Common myeloid progenitor, CD34-positive (primary cell): ENCODE results near the gene TOM1.
"Not testable (repeated sequence)": the region's sequence is repeated elsewhere in the genome, so short reads cannot be mapped to it uniquely, and the experiment has no call there.

Experiments
- CTCF ChIA-PET: fragments of 350-600 bp; sonication (Branson Sonifier 250); formaldehyde crosslinking; loops from one replicate; lab custom pipeline; 2021; ENCODE audit warnings: antibody characterized with exemption; lab: Charles Lee
- POLR2A ChIA-PET: fragments of 350-600 bp; sonication (Branson Sonifier 250); formaldehyde crosslinking; loops from one replicate; lab custom pipeline; 2021; ENCODE audit warnings: antibody characterized with exemption; lab: Charles Lee
- DNase-seq, 3 donors: peaks; one replicate each; pipeline versions ENCODE4 v3.0.0 to v3.0.0-alpha.2; 2013
- H3K27ac ChIP-seq, 2 experiments: 1 replicate in 1 of 2; 2 replicates in 1 of 2; pipeline ENCODE4 v1.7.0; 2013; ENCODE audit warnings: inconsistent platforms in 2 of 2, low read length in 2 of 2, mild to moderate bottlenecking in 2 of 2, low read depth in 1 of 2, moderate library complexity in 1 of 2; ENCODE audit not compliant: severe bottlenecking in 2 of 2, insufficient read depth in 1 of 2, poor library complexity in 1 of 2
- H3K27me3 ChIP-seq, 5 experiments: replicated peaks in 2 of 5; 1 replicate in 3 of 5; 2 replicates in 2 of 5; pipeline versions ENCODE4 v1.6.1 to v1.7.0; 2013; ENCODE audit warnings: low read length in 4 of 5, mild to moderate bottlenecking in 2 of 5, moderate library complexity in 2 of 5, inconsistent platforms in 1 of 5; ENCODE audit not compliant: insufficient read depth in 5 of 5, control insufficient read depth in 4 of 5
- H3K36me3 ChIP-seq, 4 experiments: 1 replicate in 2 of 4; 2 replicates in 2 of 4; pipeline versions ENCODE4 v1.6.1 to v1.7.0; 2013; ENCODE audit warnings: low read length in 3 of 4, control low read depth in 1 of 4, mild to moderate bottlenecking in 1 of 4; ENCODE audit not compliant: control insufficient read depth in 4 of 4, insufficient read depth in 4 of 4
- H3K4me1 ChIP-seq, 4 experiments: 1 replicate in 3 of 4; 2 replicates in 1 of 4; pipeline versions ENCODE4 v1.6.1 to v1.7.1; 2013; ENCODE audit warnings: low read length in 3 of 4, mild to moderate bottlenecking in 3 of 4, control low read depth in 1 of 4, inconsistent platforms in 1 of 4, moderate library complexity in 1 of 4; ENCODE audit not compliant: control insufficient read depth in 4 of 4, insufficient read depth in 4 of 4; ENCODE audit errors: control extremely low read depth in 1 of 4
- H3K4me3 ChIP-seq, 7 experiments: 1 replicate in 4 of 7; 2 replicates in 3 of 7; pipeline versions ENCODE4 v1.5.1 to v1.7.0; 2013; ENCODE audit warnings: mild to moderate bottlenecking in 7 of 7, low read length in 6 of 7, moderate library complexity in 6 of 7, inconsistent platforms in 2 of 7, low read depth in 2 of 7, control low read depth in 1 of 7; ENCODE audit not compliant: insufficient read depth in 4 of 7, control insufficient read depth in 1 of 7; ENCODE audit errors: extremely low read depth in 1 of 7
- H3K9me3 ChIP-seq, 5 experiments: 1 replicate in 4 of 5; 2 replicates in 1 of 5; pipeline versions ENCODE4 v1.6.1 to v1.7.1; 2013; ENCODE audit warnings: low read length in 4 of 5, mild to moderate bottlenecking in 2 of 5, inconsistent platforms in 1 of 5, low read depth in 1 of 5, moderate library complexity in 1 of 5; ENCODE audit not compliant: control insufficient read depth in 4 of 5, insufficient read depth in 2 of 5; ENCODE audit errors: control extremely low read depth in 1 of 5
- WGBS: methylation state at CpG from one replicate; pipeline ENCODE4 v1.1.5; 2013; ENCODE audit not compliant: insufficient coverage; 5-methylcytosine and 5-hydroxymethylcytosine counted together

Gene TOM1

GRCh38 chr22:35354068-35354467 lies 54.4 kb downstream of the TOM1 start:
- ChIA-PET CTCF (interaction anchor here (0.6 to 2.1 kb wide), 2 partner anchors 8 to 22 kb away, joined by 4 read pairs; no protein-coding TSS in a partner anchor), POLR2A (interaction anchor here (1.0 kb wide), 1 partner anchor 52 kb away, joined by 3 read pairs; no protein-coding TSS in a partner anchor)
- H3K4me1 ChIP-seq: peaks cover 0 to 42% (median 39%) of the 10 kb centered on the region in 4 experiments
- no peak overlapping the region for H3K4me3 ChIP-seq
- H3K36me3 ChIP-seq: no peaks in the 10 kb centered on the region
- no peak overlapping the region for H3K27ac ChIP-seq
- peaks cover 0 to 8% (median 4%) of the 10 kb centered on the region in 5 experiments for H3K27me3 ChIP-seq
- H3K9me3 ChIP-seq: no peaks in the 10 kb centered on the region
- WGBS: 95% methylated on average over 3 of the region's 4 CpGs
- no peak for DNase-seq

- no peak overlapping the region for H3K4me3 ChIP-seq
- POLR2A ChIA-PET: interaction anchor here (0.6 kb wide), 1 partner anchor 11 kb away, joined by 3 read pairs; no protein-coding TSS in a partner anchor
- H3K4me1 ChIP-seq: peaks cover 0 to 10% (median 9%) of the 10 kb centered on the region in 4 experiments
- H3K27me3 ChIP-seq: no peaks in the 10 kb centered on the region
- H3K27ac ChIP-seq: no peak overlapping the region
- WGBS: 96% methylated on average over 3 of the region's 6 CpGs
- H3K9me3 ChIP-seq: no peaks in the 10 kb centered on the region
- CTCF ChIA-PET: interaction anchor here (1.2 to 1.6 kb wide), 3 partner anchors 12 to 224 kb away, joined by 3 to 5 read pairs (median 5); no protein-coding TSS in a partner anchor
- H3K36me3 ChIP-seq: no peaks in the 10 kb centered on the region
- DNase-seq: no peak
Measured at GRCh38 chr22:35357883-35358621, 58.4 kb downstream of the TOM1 start.

GRCh38 chr22:35359380-35360065 lies 59.8 kb downstream of the TOM1 start:
- H3K4me3 ChIP-seq: no peak overlapping the region
- no peaks in the 10 kb centered on the region for H3K36me3 ChIP-seq
- no peak for DNase-seq
- H3K27me3 ChIP-seq: no peaks in the 10 kb centered on the region
- ChIA-PET CTCF (interaction anchor here (1.0 to 1.6 kb wide), 5 partner anchors 9 to 223 kb away, joined by 3 to 5 read pairs (median 4); no protein-coding TSS in a partner anchor), POLR2A (interaction anchor here (0.6 kb wide), 1 partner anchor 57 kb away, joined by 4 read pairs; no protein-coding TSS in a partner anchor)
- H3K4me1 ChIP-seq: peaks cover 0 to 6% (median 4%) of the 10 kb centered on the region in 4 experiments
- no peak overlapping the region for H3K27ac ChIP-seq
- H3K9me3 ChIP-seq: no peaks in the 10 kb centered on the region
- WGBS: 94% methylated on average over 7 of the region's 9 CpGs

- Histone ChIP-seq H3K27me3 (no peaks in the 10 kb centered on the region), H3K4me1 (peaks cover 0 to 5% (median 3%) of the 10 kb centered on the region in 4 experiments), H3K36me3 (no peaks in the 10 kb centered on the region), H3K4me3 (no peak overlapping the region), H3K27ac (no peak overlapping the region), H3K9me3 (no peaks in the 10 kb centered on the region)
- no peak for DNase-seq
- WGBS: 64% methylated on average over 4 of the region's 6 CpGs
- ChIA-PET CTCF (interaction anchor here (1.7 kb wide), 1 partner anchor 15 kb away, joined by 4 read pairs; no protein-coding TSS in a partner anchor), POLR2A (interaction anchor here (0.7 kb wide), 1 partner anchor 9 kb away, joined by 3 read pairs; no protein-coding TSS in a partner anchor)
Measured at GRCh38 chr22:35361001-35361558, 61.4 kb downstream of the TOM1 start.

- WGBS: 97% methylated on average over 8 of the region's 11 CpGs
- CTCF ChIA-PET: interaction anchor here (2.3 kb wide), 1 partner anchor 13 kb away, joined by 9 read pairs; no protein-coding TSS in a partner anchor
Measured at GRCh38 chr22:35363566-35364086, 63.9 kb downstream of the TOM1 start.

GRCh38 chr22:35364230-35364629 lies 64.5 kb downstream of the TOM1 start:
- H3K27ac ChIP-seq, H3K36me3 ChIP-seq, DNase-seq, H3K4me3 ChIP-seq, H3K9me3 ChIP-seq, POLR2A ChIA-PET, H3K27me3 ChIP-seq: not testable (repeated sequence)
- CTCF ChIA-PET: interaction anchor here (1.1 to 2.3 kb wide), 2 partner anchors 13 to 14 kb away, joined by 8 to 9 read pairs; no protein-coding TSS in a partner anchor
- H3K4me1 ChIP-seq: peaks cover 0 to 11% (median 10%) of the 10 kb centered on the region in 4 experiments
- WGBS: 100% methylated on average over 7 of the region's 7 CpGs

More at GRCh38 chr22:35363566-35364086, 63.9 kb downstream of the TOM1 start:
- Histone ChIP-seq H3K27ac (no peak overlapping the region), H3K9me3 (no peaks in the 10 kb centered on the region), H3K4me1 (peaks cover 0 to 11% (median 10%) of the 10 kb centered on the region in 4 experiments), H3K36me3 (no peaks in the 10 kb centered on the region), H3K27me3 (no peaks in the 10 kb centered on the region), H3K4me3 (no peak overlapping the region)
- DNase-seq: no peak
- POLR2A ChIA-PET: no interaction called here
